AG04449 (cell line): ENCODE measurements around the gene CSAD.
"Not testable (repeated sequence)": the region's sequence is repeated elsewhere in the genome, so short reads cannot be mapped to it uniquely, and the experiment has no call there.

Experiments used
- CTCF ChIA-PET: fragments of 350-600 bp; formaldehyde crosslinking; extraction: SDS; loops from one replicate; lab custom pipeline; 2021; ENCODE audit warnings: antibody characterized with exemption; lab: Yijun Ruan, JAX
- POLR2A ChIA-PET: fragments of 400-600, 350-600 bp; formaldehyde crosslinking; extraction: SDS; loops from one replicate; lab custom pipeline; 2020; ENCODE audit warnings: antibody characterized with exemption, inconsistent platforms; lab: Yijun Ruan, JAX
- DNase-seq: peaks from one replicate; pipeline ENCODE4 v3.0.0-alpha.2; 2010; ENCODE audit warnings: low read depth, low spot score
- H3K4me3 ChIP-seq: 2 replicates; pipeline ENCODE4 v1.5.1; 2011; ENCODE audit warnings: low read depth, mild to moderate bottlenecking, control low read depth, low read length
- CTCF ChIP-seq: IDR thresholded peaks from one replicate; pipeline ENCODE4 v1.5.1; 2011; ENCODE audit warnings: mild to moderate bottlenecking, moderate library complexity, low read length, control low read depth, inconsistent platforms; ENCODE audit not compliant: insufficient read depth; ENCODE audit errors: missing control alignments

The CSAD gene

GRCh38 chr12:53204351-53204750, 23.6 kb upstream of the CSAD start:
- H3K4me3 ChIP-seq: no peak overlapping the region
- ChIA-PET POLR2A (no interaction called here), CTCF (interaction anchor here (0.6 to 24.6 kb wide), 8 partner anchors 8 to 219 kb away, joined by 3 to 659 read pairs (median 4); partner anchors contain the start of genes CSAD, MYG1 and PFDN5)
- no peak for TF ChIP-seq CTCF
- DNase-seq: no peak

GRCh38 chr12:53202316-53202715, 21.6 kb upstream of the CSAD start:
- POLR2A ChIA-PET, H3K4me3 ChIP-seq, DNase-seq: not testable (repeated sequence)
- CTCF ChIA-PET: interaction anchor here (1.2 to 24.6 kb wide), 5 partner anchors 10 to 137 kb away, joined by 4 to 659 read pairs (median 7); partner anchors contain the start of genes AAAS, MYG1 and PFDN5

- no peak for TF ChIP-seq CTCF
- DNase-seq: no peak
- POLR2A ChIA-PET: no interaction called here
- no peak overlapping the region for H3K4me3 ChIP-seq
- CTCF ChIA-PET: interaction anchor here (0.7 to 24.6 kb wide), 7 partner anchors 13 to 136 kb away, joined by 3 to 659 read pairs (median 43); partner anchors contain the start of genes AAAS, CSAD, MYG1 and PFDN5
Measured at GRCh38 chr12:53201639-53202038, 20.9 kb upstream of the CSAD start.

- CTCF ChIA-PET: interaction anchor here (0.7 to 24.6 kb wide), 7 partner anchors 12 to 136 kb away, joined by 3 to 659 read pairs (median 43); partner anchors contain the start of genes AAAS, CSAD, MYG1 and PFDN5
- TF ChIP-seq CTCF: no peak
- no peak overlapping the region for H3K4me3 ChIP-seq
- POLR2A ChIA-PET: no interaction called here
- no peak for DNase-seq
Measured at GRCh38 chr12:53201177-53201541, 20.4 kb upstream of the CSAD start.

GRCh38 chr12:53200458-53201176, 19.9 kb upstream of the CSAD start:
- no peak for TF ChIP-seq CTCF
- ChIA-PET CTCF (interaction anchor here (0.7 to 24.6 kb wide), 8 partner anchors 12 to 136 kb away, joined by 3 to 659 read pairs (median 59); partner anchors contain the start of genes AAAS, CSAD, MYG1 and PFDN5), POLR2A (no interaction called here)
- DNase-seq: no peak
- no peak overlapping the region for H3K4me3 ChIP-seq

GRCh38 chr12:53200107-53200457, 19.4 kb upstream of the CSAD start:
- no peak overlapping the region for H3K4me3 ChIP-seq
- no peak for TF ChIP-seq CTCF
- CTCF ChIA-PET: interaction anchor here (1.1 to 24.6 kb wide), 7 partner anchors 11 to 135 kb away, joined by 3 to 659 read pairs (median 75); partner anchors contain the start of genes AAAS, CSAD, MYG1 and PFDN5

GRCh38 chr12:53199700-53200099, 19.0 kb upstream of the CSAD start:
- POLR2A ChIA-PET: no interaction called here
- DNase-seq: no peak
- CTCF ChIA-PET: interaction anchor here (1.1 to 24.6 kb wide), 9 partner anchors 11 to 135 kb away, joined by 3 to 659 read pairs (median 75); partner anchors contain the start of genes AAAS, CSAD, ITGB7 and MYG1
- no peak overlapping the region for H3K4me3 ChIP-seq
- TF ChIP-seq CTCF: no peak

More at GRCh38 chr12:53200107-53200457, 19.4 kb upstream of the CSAD start:
- DNase-seq: no peak
- POLR2A ChIA-PET: no interaction called here
